ENCODE data around the gene QPRT.
"Not testable (repeated sequence)": the region's sequence is repeated elsewhere in the genome, so short reads cannot be mapped to it uniquely, and the experiment has no call there.

Gene QPRT

DNA sequence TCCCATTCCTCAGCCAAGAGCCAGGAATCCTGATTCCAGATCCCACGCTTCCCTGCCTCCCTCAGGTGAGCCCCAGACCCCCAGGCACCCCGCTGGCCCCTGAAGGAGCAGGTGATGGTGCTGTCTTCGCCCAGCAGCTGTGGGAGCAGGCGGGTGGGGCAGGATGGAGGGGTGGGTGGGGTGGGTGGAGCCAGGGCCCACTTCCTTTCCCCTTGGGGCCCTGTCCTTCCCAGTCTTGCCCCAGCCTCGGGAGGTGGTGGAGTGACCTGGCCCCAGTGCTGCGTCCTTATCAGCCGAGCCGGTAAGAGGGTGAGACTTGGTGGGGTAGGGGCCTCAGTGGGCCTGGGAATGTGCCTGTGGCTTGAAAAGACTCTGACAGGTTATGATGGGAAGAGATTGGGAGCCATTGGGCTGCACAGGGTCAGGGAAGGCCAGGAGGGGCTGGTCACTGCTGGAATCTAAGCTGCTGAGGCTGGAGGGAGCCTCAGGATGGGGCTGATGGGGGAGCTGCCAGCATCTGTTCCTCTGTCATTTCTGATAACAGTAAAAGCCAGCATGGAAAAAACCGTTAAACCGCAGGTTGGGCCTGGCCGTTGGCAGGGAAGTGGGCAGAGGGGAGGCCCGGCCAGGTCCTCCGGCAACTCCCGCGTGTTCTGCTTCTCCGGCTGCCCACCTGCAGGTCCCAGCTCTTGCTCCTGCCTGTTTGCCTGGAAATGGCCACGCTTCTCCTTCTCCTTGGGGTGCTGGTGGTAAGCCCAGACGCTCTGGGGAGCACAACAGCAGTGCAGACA lies 15.8 kb upstream of the QPRT start, which contains the start of gene SPN:
TSS of gene SPN (plus strand) at position 232 of the 791 bp plus-strand sequence. CDS start at position 714, 482 bp downstream.
- DNase-seq, result no peak

DNA sequence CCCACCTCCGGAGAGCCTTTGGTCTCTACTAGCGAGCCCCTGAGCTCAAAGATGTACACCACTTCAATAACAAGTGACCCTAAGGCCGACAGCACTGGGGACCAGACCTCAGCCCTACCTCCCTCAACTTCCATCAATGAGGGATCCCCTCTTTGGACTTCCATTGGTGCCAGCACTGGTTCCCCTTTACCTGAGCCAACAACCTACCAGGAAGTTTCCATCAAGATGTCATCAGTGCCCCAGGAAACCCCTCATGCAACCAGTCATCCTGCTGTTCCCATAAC lies 15.2 kb upstream of the QPRT start:
- no peak for DNase-seq

DNA sequence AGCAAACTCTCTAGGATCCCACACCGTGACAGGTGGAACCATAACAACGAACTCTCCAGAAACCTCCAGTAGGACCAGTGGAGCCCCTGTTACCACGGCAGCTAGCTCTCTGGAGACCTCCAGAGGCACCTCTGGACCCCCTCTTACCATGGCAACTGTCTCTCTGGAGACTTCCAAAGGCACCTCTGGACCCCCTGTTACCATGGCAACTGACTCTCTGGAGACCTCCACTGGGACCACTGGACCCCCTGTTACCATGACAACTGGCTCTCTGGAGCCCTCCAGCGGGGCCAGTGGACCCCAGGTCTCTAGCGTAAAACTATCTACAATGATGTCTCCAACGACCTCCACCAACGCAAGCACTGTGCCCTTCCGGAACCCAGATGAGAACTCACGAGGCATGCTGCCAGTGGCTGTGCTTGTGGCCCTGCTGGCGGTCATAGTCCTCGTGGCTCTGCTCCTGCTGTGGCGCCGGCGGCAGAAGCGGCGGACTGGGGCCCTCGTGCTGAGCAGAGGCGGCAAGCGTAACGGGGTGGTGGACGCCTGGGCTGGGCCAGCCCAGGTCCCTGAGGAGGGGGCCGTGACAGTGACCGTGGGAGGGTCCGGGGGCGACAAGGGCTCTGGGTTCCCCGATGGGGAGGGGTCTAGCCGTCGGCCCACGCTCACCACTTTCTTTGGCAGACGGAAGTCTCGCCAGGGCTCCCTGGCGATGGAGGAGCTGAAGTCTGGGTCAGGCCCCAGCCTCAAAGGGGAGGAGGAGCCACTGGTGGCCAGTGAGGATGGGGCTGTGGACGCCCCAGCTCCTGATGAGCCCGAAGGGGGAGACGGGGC lies 14.7 kb upstream of the QPRT start:
- no peak for DNase-seq

GRCh38 chr16:29665294-29666077 lies 13.5 kb upstream of the QPRT start:
- no peak for DNase-seq

DNA sequence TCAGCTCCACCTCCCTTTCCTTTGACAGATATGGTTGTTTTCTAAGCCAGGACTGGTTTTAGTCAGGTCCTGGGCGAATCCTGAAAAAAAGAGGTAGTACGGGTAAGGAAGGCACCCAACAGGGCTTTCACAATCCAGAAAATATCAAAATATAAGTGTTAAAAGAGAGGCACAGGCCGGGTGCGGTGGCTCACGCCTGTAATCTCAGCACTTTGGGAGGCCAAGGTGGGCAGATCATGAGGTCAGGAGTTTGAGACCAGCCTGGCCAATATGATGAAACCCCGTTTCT lies 11.7 kb upstream of the QPRT start:
- DNase-seq, result not testable (repeated sequence)

- no peak for DNase-seq
Observed at GRCh38 chr16:29667755-29668154, 11.2 kb upstream of the QPRT start.

DNA sequence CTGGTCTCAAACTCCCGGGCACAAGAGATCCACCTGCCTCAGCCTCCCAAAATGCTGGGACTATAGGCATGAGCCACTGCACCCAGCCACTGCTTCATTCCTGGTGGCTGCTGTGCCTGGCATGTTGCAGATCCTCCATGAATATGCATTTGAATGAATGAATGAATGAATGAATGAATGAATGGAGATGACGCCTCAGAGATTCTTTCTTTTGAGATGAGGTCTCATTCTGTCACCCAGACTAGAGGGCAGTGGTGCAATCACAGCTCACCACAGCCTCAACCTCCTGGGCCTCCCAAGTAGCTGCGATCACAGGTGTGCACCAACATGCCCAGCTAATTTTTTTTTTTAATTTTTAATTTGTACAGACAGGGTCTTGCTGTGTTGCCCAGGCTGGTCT lies 10.7 kb upstream of the QPRT start:
- no peak for DNase-seq

- no peak for DNase-seq
Observed at GRCh38 chr16:29673501-29673900, 5.5 kb upstream of the QPRT start.

- DNase-seq, result no peak
Observed at GRCh38 chr16:29674188-29674587, 4.8 kb upstream of the QPRT start.

DNA sequence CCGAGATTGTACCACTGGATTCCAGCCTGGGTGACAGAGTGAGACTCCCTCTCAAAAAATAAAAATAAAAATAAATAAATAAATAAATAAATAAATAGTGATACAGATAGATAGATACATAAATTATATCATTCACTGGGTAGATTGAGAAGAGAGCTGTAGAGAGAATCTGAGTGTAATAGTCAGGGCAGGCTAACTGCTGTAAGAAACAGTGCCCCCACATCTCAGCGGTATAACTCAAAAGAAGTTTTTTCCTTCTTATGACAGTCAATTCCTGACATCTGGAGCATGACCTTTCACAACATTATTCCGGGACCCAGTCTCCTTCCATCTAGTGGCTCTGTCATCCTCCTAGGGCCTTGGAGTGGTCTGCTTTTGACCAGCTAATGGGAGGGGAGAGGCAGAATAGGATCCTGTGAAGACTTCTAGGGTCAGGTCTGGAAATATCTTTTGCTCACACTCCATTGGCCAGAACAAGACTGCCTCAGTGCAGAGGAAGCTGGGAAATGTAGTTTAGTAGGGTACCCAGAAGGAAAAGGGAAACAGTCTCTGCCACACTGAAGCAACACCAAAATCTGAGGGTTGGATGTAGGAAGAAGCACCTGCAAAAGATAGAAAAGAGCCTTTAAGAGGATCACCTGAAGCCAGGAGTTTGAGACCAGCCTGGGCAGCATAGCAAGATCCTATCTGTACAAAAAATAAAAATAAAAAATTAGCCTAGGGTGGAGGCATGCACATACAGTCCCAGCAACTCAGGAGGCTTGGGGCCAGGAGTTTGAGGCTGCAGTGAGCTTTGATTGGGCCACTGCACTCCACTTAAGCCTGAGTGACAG lies 3.0 kb upstream of the QPRT start:
- no peak for DNase-seq

DNA sequence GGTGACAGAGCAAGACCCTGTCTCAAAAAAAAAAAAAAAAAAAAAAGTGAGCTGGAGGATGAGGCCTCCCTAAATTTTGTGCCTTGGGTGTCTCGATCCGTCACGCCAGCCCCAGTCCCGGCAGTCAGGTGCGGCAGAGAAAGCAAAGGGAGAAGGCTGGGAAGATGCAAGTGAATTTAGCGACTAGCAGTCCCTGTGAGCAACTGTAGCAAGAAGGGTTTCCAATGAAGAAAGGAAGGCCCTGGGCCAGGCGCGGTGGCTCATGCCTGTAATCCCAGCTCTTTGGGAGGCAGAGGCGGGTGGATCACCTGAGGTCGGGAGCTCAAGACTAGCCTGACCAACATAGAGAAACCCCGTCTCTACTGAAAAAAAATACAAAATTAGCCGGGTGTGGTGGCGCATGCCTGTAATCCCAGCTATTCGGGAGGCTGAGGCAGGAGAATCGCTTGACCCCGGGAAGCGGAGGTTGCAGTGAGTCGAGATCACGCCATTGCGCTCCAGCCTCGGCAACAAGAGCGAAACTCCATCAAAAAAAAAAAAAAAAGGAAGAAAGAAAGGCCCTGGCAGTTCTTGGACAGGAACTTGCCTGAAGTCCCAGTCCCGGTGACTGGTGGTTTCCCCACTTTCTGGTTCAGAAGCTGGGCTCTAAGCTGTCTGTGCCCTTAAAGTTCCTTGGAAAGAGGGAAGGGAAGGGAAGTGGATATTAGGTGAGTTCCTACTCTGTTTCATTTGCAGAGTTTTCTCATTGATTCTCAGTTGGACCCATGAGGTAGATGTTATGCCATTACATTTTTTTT lies 1.8 kb upstream of the QPRT start:
- DNase-seq, result no peak

GRCh38 chr16:29680180-29680598 lies 1.2 kb downstream of the QPRT start:
- no peak for DNase-seq

- DNase-seq, result no peak
Observed at GRCh38 chr16:29683543-29684090, 4.6 kb downstream of the QPRT start.

GRCh38 chr16:29684679-29685078 lies 5.7 kb downstream of the QPRT start:
- no peak for DNase-seq

DNA sequence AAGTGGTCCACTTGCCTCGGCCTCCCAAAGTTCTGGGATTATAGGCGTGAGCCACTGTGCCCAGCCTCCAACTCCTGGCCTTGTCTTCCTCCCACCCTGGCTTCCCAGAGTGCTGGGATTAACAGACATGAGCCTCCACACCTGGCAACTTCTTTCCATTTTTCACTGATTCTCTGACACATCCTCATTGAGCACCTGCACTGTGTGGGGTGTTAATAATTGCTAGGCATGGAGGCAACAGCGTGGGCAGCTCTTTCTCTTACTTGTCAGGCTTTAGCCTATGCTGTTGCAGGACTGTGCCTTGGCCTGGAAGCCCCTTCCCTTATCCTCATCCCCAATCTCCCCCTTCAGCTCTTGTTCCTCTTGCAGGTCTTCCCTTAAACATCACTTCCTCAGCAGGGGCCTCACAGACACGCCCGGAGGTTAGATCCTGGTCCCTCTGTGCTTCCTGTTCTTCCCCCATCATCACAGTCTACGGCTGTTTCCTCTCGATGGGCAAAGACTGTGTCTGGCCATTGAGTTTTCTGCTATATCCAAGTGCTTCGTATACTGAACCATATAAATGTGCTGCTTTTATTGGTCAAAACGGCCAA lies 7.9 kb downstream of the QPRT start:
- no peak for DNase-seq

DNA sequence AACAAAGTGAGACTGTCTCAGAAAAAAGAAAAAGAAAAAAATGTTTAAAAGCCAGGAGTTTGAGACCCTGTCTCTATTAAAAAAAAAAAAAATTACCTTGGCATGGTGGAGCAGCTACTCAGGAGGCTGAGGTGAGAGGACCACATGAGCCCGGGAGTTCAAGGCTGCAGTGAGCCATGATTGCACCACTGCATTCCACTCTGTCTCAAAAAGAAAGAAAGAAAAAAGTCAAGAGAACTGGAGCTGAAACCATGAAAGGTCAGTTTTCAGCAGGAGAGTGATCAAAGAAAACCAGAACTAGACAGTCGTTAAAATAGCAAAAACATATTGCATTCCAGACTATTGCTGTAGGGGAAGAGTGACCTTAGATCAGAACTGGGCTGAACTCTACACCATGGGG lies 8.8 kb downstream of the QPRT start:
- no peak for DNase-seq

DNA sequence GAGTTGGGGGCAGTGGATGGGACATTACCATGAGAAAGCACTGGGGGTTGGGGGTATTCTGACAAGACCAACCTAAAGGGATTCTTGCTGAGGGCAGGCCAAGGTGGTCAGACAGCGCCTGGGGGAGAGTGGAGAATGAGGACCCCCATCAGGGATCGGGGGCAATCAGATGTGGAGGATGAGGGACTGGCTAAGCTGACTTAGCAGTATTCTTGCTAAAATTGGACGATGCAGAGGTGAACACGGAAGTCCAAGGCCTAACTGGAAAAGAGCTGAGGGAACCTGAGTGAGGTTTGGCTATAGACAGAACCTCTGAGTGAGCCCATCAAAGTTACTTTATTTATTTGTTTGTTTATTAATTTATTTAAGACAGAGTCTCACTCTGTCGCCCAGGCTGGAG lies 9.2 kb downstream of the QPRT start:
- no peak for DNase-seq

GRCh38 chr16:29689490-29690351 lies 10.7 kb downstream of the QPRT start:
- DNase-seq, result not testable (repeated sequence)

GRCh38 chr16:29692606-29693005 lies 13.6 kb downstream of the QPRT start:
- not testable (repeated sequence) for DNase-seq

All from NCI-H510A (cell line).